Stomach (tissue), 9 donors: Measurements from ENCODE around the gene MTREX. TPM values are rescaled to one million over a fixed set of nuclear protein-coding genes. Genes with fewer than 3 reads are reported as not detected.

Experiments used
- DNase-seq, 2 donors: peaks; one replicate each; pipeline versions ENCODE4 v3.0.0 to v3.0.0-alpha.2; 2013 to 2019
- H3K27ac ChIP-seq, 5 donors: fragments of 200-600 bp in 4 of 5; sonication (generic) in 4 of 5; one replicate each; pipeline ENCODE4 v1.5.1; 2013 to 2019; ENCODE audit warnings: mild to moderate bottlenecking in 1 of 5, moderate library complexity in 1 of 5
- H3K27me3 ChIP-seq, 3 donors: fragments of 200-600 bp; sonication (generic); one replicate each; pipeline ENCODE4 v1.5.1; 2017 to 2019; ENCODE audit warnings: mixed run types in 1 of 3
- H3K36me3 ChIP-seq, 4 donors: fragments of 200-600 bp; sonication (generic); 1 replicate in 3 of 4; 2 replicates in 1 of 4; pipeline ENCODE4 v1.5.1; 2016 to 2019
- H3K4me1 ChIP-seq, 4 donors: fragments of 200-600 bp; sonication (generic); one replicate each; pipeline ENCODE4 v1.5.1; 2016 to 2019
- H3K4me3 ChIP-seq, 4 donors: fragments of 200-600 bp; sonication (generic) in 3 of 4; one replicate each; pipeline ENCODE4 v1.5.1; 2016 to 2019; ENCODE audit warnings: mild to moderate bottlenecking in 1 of 4
- H3K9me3 ChIP-seq, 4 donors: fragments of 200-600 bp; sonication (generic); one replicate each; pipeline ENCODE4 v1.5.1; 2016 to 2019
- CTCF ChIP-seq, 7 experiments: fragments of 450-650 bp in 4 of 7; fragments of 200-600 bp in 3 of 7; sonication (generic) in 3 of 7; IDR thresholded peaks; one replicate each; pipeline ENCODE4 v1.5.1; 2016 to 2019; ENCODE audit warnings: antibody characterized with exemption in 7 of 7, control low read depth in 2 of 7, mild to moderate bottlenecking in 1 of 7
- EP300 ChIP-seq: sonication (generic); formaldehyde crosslinking; IDR thresholded peaks from one replicate; pipeline ENCODE4 v1.6.1; 2017; ENCODE audit warnings: antibody characterized with exemption
- POLR2A ChIP-seq, 4 donors: fragments of 450-650 bp; IDR thresholded peaks; one replicate each; pipeline ENCODE4 v1.6.1; 2016; ENCODE audit warnings: antibody characterized with exemption in 4 of 4, control low read depth in 2 of 4, mild to moderate bottlenecking in 1 of 4, moderate library complexity in 1 of 4
- POLR2AphosphoS5 ChIP-seq, 3 donors: sonication (generic); formaldehyde crosslinking; IDR thresholded peaks; one replicate each; pipeline ENCODE4 v1.6.1; 2016; ENCODE audit warnings: antibody characterized with exemption in 3 of 3
- WGBS, 5 donors: extraction: QIAGEN DNeasy Blood & Tissue Kit in 3 of 5; methylation state at CpG; one replicate each; pipeline versions ENCODE4 v1.1.5 to v1.1.7; 2013 to 2018; 5-methylcytosine and 5-hydroxymethylcytosine counted together
- intact Hi-C: fragments of 100-400 bp; cut with DNase I; formaldehyde crosslinking; loops from one replicate; pipeline ENCODE4 v1.15.1; 2023; ENCODE audit warnings: low total_unique reads
- polyA plus RNA-seq, 3 donors: library from polyadenylated mRNA; stranded (reverse); fragments of 200-250 nt; gene quantifications; one replicate each; pipeline ENCODE4 v1.2.3, GENCODE V29; 2013
- total RNA-seq, 5 donors: library from RNA; depleted of rRNA; stranded (reverse); fragments of >200 nt; gene quantifications; one replicate each; pipeline versions ENCODE4 v1.1.0 to v1.2.3, GENCODE V29; 2014 to 2016
- donor health status: healthy with polysubstance abuse.
- donor health status: Bipolar disorder and iron deficiency.
- donor health status: healthy.

MTREX gene
- total and polyA plus RNA-seq, 8 donors, result 13.6 to 138 (median 30.3) TPM

- 35 to 47% (median 45%) methylated on average over 2 of the region's 2 CpGs for WGBS, 5 donors
- Histone ChIP-seq H3K4me3 (no peak overlapping the region), H3K36me3 (peaks cover 7 to 63% (median 57%) of the 10 kb centered on the region in 4 donors), H3K27ac (no peak overlapping the region), H3K4me1 (peaks cover 0 to 12% (median 7%) of the 10 kb centered on the region in 4 donors), H3K9me3 (peaks cover 0 to 9% (median 0%) of the 10 kb centered on the region in 4 donors), H3K27me3 (no peaks in the 10 kb centered on the region)
- intact Hi-C loops, result no loop called here
- DNase-seq, result no peak
- TF ChIP-seq POLR2AphosphoS5 (IDR thresholded peaks at IDR 0.05) (no peak), POLR2A (IDR thresholded peaks at IDR 0.05) (no peak), EP300 (no peak), CTCF (IDR thresholded peaks at IDR 0.05) (no peak)
These were observed 85.8 kb downstream of the MTREX start for GRCh38 chr5:55393501-55394175.

GRCh38 chr5:55402199-55402598, 94.4 kb downstream of the MTREX start:
- Histone ChIP-seq H3K4me1 (no peaks in the 10 kb centered on the region), H3K4me3 (no peak overlapping the region), H3K36me3 (peaks cover 9 to 89% (median 81%) of the 10 kb centered on the region in 4 donors), H3K27ac (no peak overlapping the region), H3K9me3 (no peaks in the 10 kb centered on the region), H3K27me3 (no peaks in the 10 kb centered on the region)
- DNase-seq, result no peak
- TF ChIP-seq CTCF (IDR thresholded peaks at IDR 0.05) (peak in 1 of 7 experiments; percentile 18), POLR2AphosphoS5 (IDR thresholded peaks at IDR 0.05) (no peak), EP300 (no peak), POLR2A (IDR thresholded peaks at IDR 0.05) (no peak)
- WGBS, 5 donors, result 39 to 70% (median 44%) methylated on average over 2 of the region's 2 CpGs
- intact Hi-C loops, result no loop called here

DNA sequence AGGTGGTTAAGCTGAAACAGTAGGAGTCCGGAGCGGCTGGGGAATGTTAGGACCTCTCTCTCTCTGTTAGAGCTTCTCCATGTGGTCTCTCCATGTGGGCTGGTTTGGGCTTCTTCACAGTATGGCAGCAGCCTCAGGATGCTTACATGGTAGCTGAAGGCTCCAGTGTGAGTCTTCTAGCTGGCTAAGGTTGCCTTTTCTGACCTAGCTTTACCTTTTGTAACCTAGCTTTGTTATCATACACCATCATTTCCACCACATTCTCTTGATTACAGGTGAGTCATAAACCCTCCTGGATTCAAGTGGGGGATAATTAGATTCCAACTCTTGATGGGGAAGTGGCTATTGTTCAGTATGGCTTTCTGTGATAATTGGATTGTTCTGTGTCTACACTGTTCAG, 98.5 kb downstream of the MTREX start:
- Histone ChIP-seq H3K36me3 (peaks cover 4 to 69% (median 61%) of the 10 kb centered on the region in 4 donors), H3K27ac (no peak overlapping the region), H3K9me3 (no peaks in the 10 kb centered on the region), H3K27me3 (no peaks in the 10 kb centered on the region), H3K4me3 (no peak overlapping the region), H3K4me1 (peaks cover 0 to 10% (median 0%) of the 10 kb centered on the region in 4 donors)
- intact Hi-C loops, result loop anchor here (5.0 kb wide), 1 partner anchor 286 kb away; no protein-coding TSS in a partner anchor
- WGBS, 5 donors, result 86 to 96% (median 92%) methylated on average over 2 of the region's 2 CpGs
- TF ChIP-seq EP300 (no peak), CTCF (IDR thresholded peaks at IDR 0.05) (no peak), POLR2AphosphoS5 (IDR thresholded peaks at IDR 0.05) (no peak), POLR2A (IDR thresholded peaks at IDR 0.05) (no peak)
- DNase-seq, result no peak

- Histone ChIP-seq H3K36me3 (peaks cover 0 to 67% (median 59%) of the 10 kb centered on the region in 4 donors), H3K9me3 (no peaks in the 10 kb centered on the region), H3K4me1 (peaks cover 0 to 10% (median 0%) of the 10 kb centered on the region in 4 donors), H3K27me3 (no peaks in the 10 kb centered on the region), H3K4me3 (no peak overlapping the region), H3K27ac (no peak overlapping the region)
- DNase-seq, result peak in 1 of 2 donors; percentile 78
- peak in 5 of 7 experiments; percentile 15 to 62 (median 57) for TF ChIP-seq CTCF (IDR thresholded peaks at IDR 0.05)
- no peak for TF ChIP-seq POLR2A (IDR thresholded peaks at IDR 0.05)
- no peak for TF ChIP-seq EP300
- TF ChIP-seq POLR2AphosphoS5 (IDR thresholded peaks at IDR 0.05), result peak in 1 of 3 donors; percentile 7
- 14 to 48% (median 24%) methylated on average over 1 of the region's 1 CpG for WGBS, 5 donors
- intact Hi-C loops, result loop anchor here (5.0 kb wide), 1 partner anchor 285 kb away; no protein-coding TSS in a partner anchor
These were observed 99.4 kb downstream of the MTREX start for GRCh38 chr5:55407059-55407684.
